GM21360 (cell line): ENCODE results near the gene KLHL29.

Experiments
- ATAC-seq: cut with Tn5 transposase; IDR thresholded peaks from one replicate; pipeline ENCODE4 v1.9.1; 2021; ENCODE audit warnings: mild to moderate bottlenecking, moderate library complexity; ENCODE audit not compliant: unreplicated experiment

Gene KLHL29

DNA sequence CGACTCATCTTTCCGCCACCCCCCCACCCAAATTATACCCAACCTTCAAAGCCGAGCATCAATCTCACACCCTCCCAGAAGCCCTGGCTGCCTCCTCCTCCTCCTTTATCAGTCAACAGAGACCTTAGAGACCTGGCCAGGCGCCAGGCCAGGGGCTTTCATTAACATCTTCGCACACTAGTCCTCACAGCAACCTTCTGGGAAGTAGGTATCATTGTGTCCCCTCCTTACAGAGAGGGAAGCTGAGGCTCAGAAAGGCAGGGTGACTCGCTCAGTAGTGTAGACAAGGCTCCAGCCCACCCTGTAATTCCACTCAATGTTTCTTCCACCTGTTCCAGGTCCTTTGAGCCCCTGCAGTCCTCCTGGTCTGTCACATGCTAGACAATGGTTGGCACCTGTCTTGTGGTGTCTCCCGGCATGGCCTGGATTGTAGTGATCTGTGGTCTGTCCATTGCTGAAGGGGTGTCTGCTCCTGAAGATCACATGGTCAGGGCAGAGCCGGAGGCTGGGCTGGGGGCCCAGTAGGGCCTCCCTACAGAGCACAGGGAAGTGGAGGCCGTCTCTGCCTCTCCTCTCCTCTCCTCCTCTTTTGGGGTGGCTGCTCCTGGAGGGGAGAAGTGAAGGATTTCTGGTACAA is 36.0 kb downstream of the KLHL29 start:
- no peak for ATAC-seq

- ATAC-seq = no peak
Observed at GRCh38 chr2:23422089-23423061, 37.4 kb downstream of the KLHL29 start.

GRCh38 chr2:23423062-23423872 is 38.3 kb downstream of the KLHL29 start:
- no peak for ATAC-seq

GRCh38 chr2:23423873-23424680 is 39.1 kb downstream of the KLHL29 start:
- ATAC-seq = no peak

- no peak for ATAC-seq
Observed at GRCh38 chr2:23425338-23425871, 40.4 kb downstream of the KLHL29 start.

DNA sequence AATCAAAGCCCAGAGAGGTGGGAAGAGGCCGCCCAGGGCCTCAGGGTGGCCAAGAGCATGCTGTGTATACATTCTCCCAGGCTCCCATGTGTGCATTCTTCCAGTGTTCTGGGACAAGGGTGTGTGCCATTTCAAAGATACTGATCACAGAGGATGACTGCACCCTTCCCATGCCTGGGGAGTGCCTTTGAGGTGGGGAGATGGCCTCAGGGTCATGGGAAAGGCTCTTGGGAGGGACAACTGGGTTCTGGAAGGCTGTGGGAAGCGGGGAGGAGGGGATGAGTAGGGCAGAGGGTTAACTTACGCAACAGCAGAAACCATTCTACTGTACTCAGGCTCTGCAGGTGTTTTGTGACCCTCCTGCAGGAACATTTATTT is 40.9 kb downstream of the KLHL29 start:
- ATAC-seq = no peak

- no peak for ATAC-seq
Observed at GRCh38 chr2:23426263-23426905, 41.4 kb downstream of the KLHL29 start.

DNA sequence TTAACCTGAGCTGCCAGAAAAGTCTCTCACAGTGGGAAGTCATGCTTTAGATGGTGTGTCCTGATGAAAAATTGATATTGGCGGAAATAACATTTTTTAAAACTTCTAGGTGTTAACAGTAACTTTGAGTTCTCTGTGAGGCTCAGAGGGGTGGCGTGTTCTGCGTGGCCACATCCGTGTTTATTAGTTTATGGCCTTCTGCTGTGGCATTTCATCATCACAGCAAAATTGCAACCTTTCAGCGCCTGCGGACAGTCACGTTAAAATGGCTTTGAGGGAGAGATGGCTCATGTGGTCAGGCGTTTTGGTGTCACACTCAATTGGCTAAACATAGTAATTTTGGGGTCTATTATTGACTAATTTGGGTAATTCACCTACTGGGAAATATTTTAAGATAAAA is 42.4 kb downstream of the KLHL29 start:
- ATAC-seq = no peak

DNA sequence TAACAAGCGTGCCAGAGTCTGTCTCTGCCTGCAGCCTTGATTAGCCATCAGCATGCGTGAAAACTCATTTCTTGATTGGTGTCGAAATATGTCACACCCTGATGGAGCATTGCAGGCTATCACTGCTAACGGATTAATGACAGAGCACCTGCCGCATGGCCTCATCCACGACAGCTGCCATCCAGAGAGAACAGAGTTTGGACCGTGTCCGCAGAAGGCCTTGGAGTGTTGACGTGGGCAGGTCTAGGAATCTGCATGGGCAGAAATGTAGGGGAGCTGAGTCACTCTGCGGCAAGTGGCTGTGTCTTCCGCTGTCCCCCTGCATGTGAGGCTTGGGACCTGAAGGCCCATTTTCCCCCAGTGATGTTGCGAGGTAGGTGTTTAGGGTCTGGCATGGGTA is 43.0 kb downstream of the KLHL29 start:
- ATAC-seq = no peak

- ATAC-seq = no peak
Observed at GRCh38 chr2:23429036-23429435, 44.1 kb downstream of the KLHL29 start.

DNA sequence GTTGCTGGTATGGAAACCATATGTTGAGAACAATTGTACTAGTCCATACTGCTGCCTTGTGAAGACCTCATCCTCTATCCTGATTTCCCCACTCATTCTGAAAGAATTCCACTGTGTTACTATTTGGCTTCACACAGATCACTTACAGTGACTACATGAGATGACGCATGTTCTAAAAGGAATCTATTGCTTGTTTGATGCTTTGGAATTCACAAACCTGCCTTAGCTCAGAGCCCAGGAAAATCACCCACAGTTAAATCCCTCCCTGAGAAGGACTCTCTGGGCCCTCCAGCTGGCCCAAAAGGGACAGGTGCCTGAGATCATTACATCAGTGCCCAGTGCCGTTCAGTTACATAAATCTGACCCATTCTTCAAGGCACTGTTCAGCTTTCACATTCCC is 45.3 kb downstream of the KLHL29 start:
- no peak for ATAC-seq

DNA sequence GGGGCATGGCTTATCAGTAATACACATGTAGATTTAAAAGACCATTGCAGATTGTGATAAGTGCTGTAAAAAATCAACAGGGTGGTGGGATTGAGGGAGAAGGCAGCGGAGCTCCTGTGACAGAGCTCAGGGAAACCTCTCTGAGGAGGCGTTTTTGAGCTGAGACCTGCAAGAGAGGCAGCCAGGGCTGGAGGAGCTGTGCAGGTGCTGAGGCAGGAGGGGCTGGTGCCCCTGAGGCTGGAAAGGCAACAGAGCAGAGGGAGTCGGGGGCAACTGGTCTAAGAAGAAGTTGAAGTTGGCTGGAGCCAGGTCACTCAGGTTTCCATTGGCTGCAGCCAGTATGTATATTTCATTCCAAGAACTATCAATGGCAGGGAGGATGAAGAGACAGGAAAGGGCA is 47.6 kb downstream of the KLHL29 start:
- ATAC-seq = no peak

GRCh38 chr2:23433282-23433681 is 48.3 kb downstream of the KLHL29 start:
- ATAC-seq = no peak

DNA sequence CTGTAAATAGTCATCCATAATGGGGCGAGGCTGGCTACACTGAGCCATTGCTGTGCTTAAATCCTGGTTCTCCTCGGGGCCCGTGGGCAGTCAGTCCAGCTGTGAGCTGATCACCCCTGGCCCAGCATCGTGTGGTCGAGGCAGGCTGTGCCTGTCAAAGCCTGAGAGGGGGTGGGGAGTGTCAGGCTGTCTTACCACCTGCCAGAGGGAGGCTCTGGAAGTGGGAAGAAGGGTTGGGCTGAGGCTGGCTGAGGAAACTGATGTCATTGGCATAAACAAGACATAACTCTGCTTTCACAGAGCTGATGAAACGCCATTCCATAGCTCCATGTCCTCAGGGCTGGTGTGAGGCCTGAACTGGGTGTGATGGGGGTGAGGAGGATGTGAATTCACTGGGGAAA is 49.7 kb downstream of the KLHL29 start:
- no peak for ATAC-seq

- no peak for ATAC-seq
Observed at GRCh38 chr2:23435250-23436035, 50.5 kb downstream of the KLHL29 start.

GRCh38 chr2:23436346-23437098 is 51.5 kb downstream of the KLHL29 start:
- no peak for ATAC-seq

- no peak for ATAC-seq
Observed at GRCh38 chr2:23441414-23441813, 56.4 kb downstream of the KLHL29 start.

DNA sequence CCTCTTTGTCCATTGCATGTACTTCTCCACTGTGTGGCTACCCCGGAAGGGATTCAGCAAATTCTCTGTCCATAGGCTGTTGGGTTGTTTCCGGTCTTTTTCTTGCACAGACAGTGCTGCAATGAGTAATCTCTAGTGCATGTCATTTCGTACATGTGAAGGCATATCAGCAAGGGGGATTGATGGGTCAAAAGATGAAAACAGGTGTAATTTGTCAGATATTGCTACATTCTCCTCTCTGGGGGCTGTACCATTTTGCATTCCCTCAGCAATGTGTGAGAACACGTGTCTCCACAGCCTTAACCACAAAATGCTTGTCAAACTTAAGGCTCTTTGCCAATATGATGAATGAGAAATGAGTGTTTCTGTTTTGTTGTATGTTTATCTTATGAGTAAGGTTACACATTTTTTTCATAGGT is 60.5 kb downstream of the KLHL29 start:
- ATAC-seq = no peak
